Smooth muscle cell (in vitro differentiated cells): ENCODE measurements around the gene SFT2D3. TPM values are rescaled to one million over a fixed set of nuclear protein-coding genes. Genes with fewer than 3 reads are reported as not detected.

Source experiments
- DNase-seq: peaks from one replicate; lab custom pipeline; 2025; ENCODE audit not compliant: unreplicated experiment; lab: John Stamatoyannopoulos, UW
- H2AFZ ChIP-seq: fragments of 200-600 bp; sonication (generic); 2 replicates; pipeline ENCODE4 v1.6.0; 2016; ENCODE audit warnings: antibody characterized with exemption, low read depth, mild to moderate bottlenecking
- H3F3A ChIP-seq: fragments of 200-600 bp; sonication (generic); 2 replicates; pipeline ENCODE4 v1.6.0; 2017; ENCODE audit warnings: antibody characterized with exemption, low read depth
- H3K27ac ChIP-seq: fragments of 200-600 bp; sonication (generic); 2 replicates; pipeline ENCODE4 v1.5.1; 2016; ENCODE audit warnings: low read depth, mild to moderate bottlenecking
- H3K27me3 ChIP-seq: fragments of 200-600 bp; sonication (generic); 2 replicates; pipeline ENCODE4 v1.6.1; 2016; ENCODE audit warnings: low read depth, mild to moderate bottlenecking
- H3K36me3 ChIP-seq: fragments of 200-600 bp; sonication (generic); 2 replicates; pipeline ENCODE4 v1.5.1; 2016; ENCODE audit warnings: low read depth
- H3K4me1 ChIP-seq: fragments of 200-600 bp; sonication (generic); 2 replicates; pipeline ENCODE4 v1.5.1; 2016; ENCODE audit warnings: low read depth
- H3K4me2 ChIP-seq: fragments of 200-600 bp; sonication (generic); 2 replicates; pipeline ENCODE4 v1.6.0; 2016; ENCODE audit warnings: mild to moderate bottlenecking
- H3K4me3 ChIP-seq: fragments of 200-600 bp; sonication (generic); 2 replicates; pipeline ENCODE4 v1.5.1; 2016; ENCODE audit warnings: mild to moderate bottlenecking
- H3K79me2 ChIP-seq: fragments of 200-600 bp; sonication (generic); 2 replicates; pipeline ENCODE4 v1.6.0; 2016; ENCODE audit warnings: low read depth, mild to moderate bottlenecking
- H3K9ac ChIP-seq: fragments of 200-600 bp; sonication (generic); 2 replicates; pipeline ENCODE4 v1.6.0; 2016; ENCODE audit warnings: low read depth
- H3K9me3 ChIP-seq: fragments of 200-600 bp; sonication (generic); replicated peaks from 2 replicates; pipeline ENCODE4 v1.5.1; 2016; ENCODE audit warnings: low read depth
- H4K20me1 ChIP-seq: fragments of 200-600 bp; sonication (generic); 2 replicates; pipeline ENCODE4 v1.6.0; 2016; ENCODE audit warnings: low read depth
- CTCF ChIP-seq: fragments of 200-600 bp; sonication (generic); IDR thresholded peaks from 2 replicates; pipeline ENCODE4 v1.5.1; 2017; ENCODE audit warnings: borderline replicate concordance, mild to moderate bottlenecking, antibody characterized with exemption; ENCODE audit not compliant: insufficient read depth, poor library complexity, severe bottlenecking
- WGBS: methylation state at CpG from one replicate; pipeline ENCODE4 v1.1.7; 2016; ENCODE audit warnings: low lambda C conversion rate; 5-methylcytosine and 5-hydroxymethylcytosine counted together
- polyA plus RNA-seq: library from polyadenylated mRNA; unstranded; fragments of >200 nt; fragmentation: Nextera tagmentation; extraction: Ambion mirVana; gene quantifications from 2 replicates; pipeline ENCODE4 v1.2.1, GENCODE V29; 2016
- total RNA-seq: library from RNA; depleted of rRNA; stranded (reverse); fragments of >200 nt; gene quantifications from 2 replicates; pipeline ENCODE4 v1.2.3, GENCODE V29; 2014

Gene SFT2D3
- total and polyA plus RNA-seq, 2 experiments from 2014 or later, result 7.0 TPM; not detected in 1

GRCh38 chr2:127660291-127660578, 41.1 kb upstream of the SFT2D3 start:
- no peaks in the 10 kb centered on the region for H3K9me3 ChIP-seq
- H3K36me3 ChIP-seq, result no peaks in the 10 kb centered on the region
- H3K4me3 ChIP-seq, result no peak overlapping the region
- no peaks in the 10 kb centered on the region for H3F3A ChIP-seq
- H3K4me1 ChIP-seq, result peaks cover 11% of the 10 kb centered on the region
- no peak for DNase-seq
- H3K4me2 ChIP-seq, result no peak overlapping the region
- H3K27me3 ChIP-seq, result peaks cover 9% of the 10 kb centered on the region
- H3K79me2 ChIP-seq, result peaks cover 5% of the 10 kb centered on the region
- no peak overlapping the region for H2AFZ ChIP-seq
- WGBS, result 94% methylated on average over 10 of the region's 10 CpGs
- peaks cover 46% of the 10 kb centered on the region for H4K20me1 ChIP-seq
- TF ChIP-seq CTCF, result no peak
- H3K9ac ChIP-seq, result no peak overlapping the region
- no peak overlapping the region for H3K27ac ChIP-seq

- H3K79me2 ChIP-seq, result peaks cover 14% of the 10 kb centered on the region
- no peak overlapping the region for H2AFZ ChIP-seq
- H3K27me3 ChIP-seq, result peaks cover 9% of the 10 kb centered on the region
- H3F3A ChIP-seq, result no peaks in the 10 kb centered on the region
- H3K9ac ChIP-seq, result no peak overlapping the region
- no peak for DNase-seq
- no peaks in the 10 kb centered on the region for H3K36me3 ChIP-seq
- TF ChIP-seq CTCF, result no peak
- no peak overlapping the region for H3K27ac ChIP-seq
- H3K4me3 ChIP-seq, result no peak overlapping the region
- no peak overlapping the region for H3K4me2 ChIP-seq
- 86% methylated on average over 13 of the region's 14 CpGs for WGBS
- H3K9me3 ChIP-seq, result no peaks in the 10 kb centered on the region
- H4K20me1 ChIP-seq, result peaks cover 55% of the 10 kb centered on the region
- H3K4me1 ChIP-seq, result peaks cover 2% of the 10 kb centered on the region
Measured at GRCh38 chr2:127661072-127661649, 40.1 kb upstream of the SFT2D3 start.

GRCh38 chr2:127661949-127662510, 39.3 kb upstream of the SFT2D3 start:
- Histone ChIP-seq H3K79me2 (peaks cover 16% of the 10 kb centered on the region), H2AFZ (no peak overlapping the region), H3K36me3 (no peaks in the 10 kb centered on the region), H3K9me3 (no peaks in the 10 kb centered on the region), H3K27ac (no peak overlapping the region), H3K4me2 (no peak overlapping the region), H4K20me1 (peaks cover 63% of the 10 kb centered on the region), H3K27me3 (peaks cover 16% of the 10 kb centered on the region), H3K9ac (no peak overlapping the region), H3K4me1 (peaks cover 2% of the 10 kb centered on the region), H3K4me3 (no peak overlapping the region), H3F3A (no peaks in the 10 kb centered on the region)
- TF ChIP-seq CTCF, result no peak
- 85% methylated on average over 9 of the region's 9 CpGs for WGBS
- no peak for DNase-seq
